Posterior cingulate gyrus (tissue), 11 donors: Measurements from ENCODE around the gene P4HA3.

Experiments
- DNase-seq, 10 donors: peaks; one replicate each; pipeline versions ENCODE4 v3.0.0 to v3.0.0-alpha.2; 2020 to 2021; ENCODE audit warnings: mixed read lengths in 3 of 10
- intact Hi-C: fragments of 100-400 bp; cut with DNase I; formaldehyde crosslinking; loops from one replicate; pipeline ENCODE4 v1.15.1; 2023

The P4HA3 gene

DNA sequence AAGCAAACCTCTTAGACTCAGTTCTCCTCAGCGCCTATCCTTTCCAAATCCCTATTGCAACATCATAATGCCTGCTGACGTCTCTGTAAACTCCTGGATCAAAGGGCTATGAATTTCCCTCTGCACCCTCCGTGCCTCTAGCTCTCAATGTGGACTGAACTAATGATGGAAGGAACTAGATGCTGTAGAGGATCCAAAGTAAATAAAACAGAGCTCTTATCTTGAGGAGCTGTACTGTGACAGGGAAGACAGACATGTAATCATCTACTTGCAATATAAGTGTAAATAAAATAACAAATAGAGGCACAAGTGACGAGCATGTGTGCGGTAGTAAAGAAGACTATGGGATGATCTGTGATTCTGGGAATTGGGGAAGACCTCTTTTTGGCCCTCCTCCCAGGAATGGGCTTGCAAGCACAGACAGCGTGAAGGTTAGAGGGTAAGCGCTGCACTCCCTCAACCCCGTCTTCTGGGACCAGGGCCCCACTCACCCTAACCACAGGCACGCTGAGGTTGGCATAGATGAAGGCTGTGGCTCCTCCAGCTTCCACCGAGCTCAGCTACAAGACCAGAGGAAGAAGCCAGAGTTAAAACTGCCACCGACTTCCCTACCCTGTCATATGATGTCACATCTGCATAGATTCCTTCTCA is 42.2 kb downstream of the P4HA3 start:
- intact Hi-C loops = no loop called here
- no peak for DNase-seq

DNA sequence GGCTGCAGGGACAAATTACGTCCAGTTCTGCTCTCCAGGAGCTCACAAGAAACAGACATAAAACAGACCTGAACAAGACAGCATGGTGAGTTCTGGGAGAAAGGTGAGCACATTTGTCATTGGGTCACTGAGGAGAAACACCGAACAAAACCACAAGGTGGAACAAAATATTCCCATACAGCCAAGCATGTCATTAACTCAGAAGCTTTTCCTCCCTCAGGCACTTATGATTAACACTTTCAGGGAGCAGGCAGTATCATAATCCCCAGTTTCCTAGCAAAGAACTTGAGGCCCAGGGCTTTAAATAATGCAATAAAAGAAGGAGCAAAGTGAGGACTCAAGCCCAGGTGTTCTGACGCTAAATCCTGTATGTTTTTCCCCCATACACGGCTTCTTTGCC is 43.0 kb downstream of the P4HA3 start:
- intact Hi-C loops = no loop called here
- no peak for DNase-seq

DNA sequence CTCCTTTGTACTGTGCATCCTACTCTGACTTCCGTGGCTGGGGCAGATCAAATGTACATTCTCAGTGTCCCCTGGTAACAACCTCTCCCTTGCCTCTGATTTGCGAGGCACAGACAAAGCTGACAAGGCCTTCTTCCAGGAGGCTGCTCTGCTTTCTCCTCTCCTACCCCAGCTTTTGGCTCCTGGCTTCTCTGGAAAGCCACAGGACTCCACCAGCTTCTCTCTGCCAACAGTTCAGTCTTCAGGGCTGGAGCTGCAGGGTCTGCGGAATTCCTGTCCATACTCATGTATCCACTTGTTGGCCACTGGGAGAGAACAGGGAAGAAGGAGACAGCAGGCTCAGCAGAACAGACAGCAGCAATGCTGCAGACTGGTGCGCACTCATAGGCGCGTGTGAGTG is 44.4 kb downstream of the P4HA3 start:
- intact Hi-C loops = no loop called here

DNA sequence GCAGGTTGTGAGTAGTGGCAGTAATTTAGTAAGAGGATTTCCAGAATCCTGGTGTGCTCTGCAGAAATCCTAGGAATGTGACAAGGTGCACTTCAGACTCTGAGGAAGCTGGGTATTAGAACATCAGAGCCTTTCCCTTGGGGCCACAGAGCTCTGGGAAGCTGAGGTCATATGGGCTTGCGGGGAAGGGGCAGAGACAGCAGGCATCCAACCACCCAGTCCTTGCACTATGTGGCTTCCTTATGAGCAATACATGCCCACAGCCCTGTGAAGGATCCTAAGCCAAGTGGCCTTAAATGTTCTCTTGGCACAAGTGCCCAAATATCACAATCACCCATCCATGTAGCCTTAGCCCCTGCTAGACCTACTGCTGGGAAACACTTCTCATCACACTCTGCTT is 46.2 kb downstream of the P4HA3 start:
- no peak for DNase-seq
- intact Hi-C loops = no loop called here

More for the DNA sequence above, 44.4 kb downstream of the P4HA3 start:
- no peak for DNase-seq

DNA sequence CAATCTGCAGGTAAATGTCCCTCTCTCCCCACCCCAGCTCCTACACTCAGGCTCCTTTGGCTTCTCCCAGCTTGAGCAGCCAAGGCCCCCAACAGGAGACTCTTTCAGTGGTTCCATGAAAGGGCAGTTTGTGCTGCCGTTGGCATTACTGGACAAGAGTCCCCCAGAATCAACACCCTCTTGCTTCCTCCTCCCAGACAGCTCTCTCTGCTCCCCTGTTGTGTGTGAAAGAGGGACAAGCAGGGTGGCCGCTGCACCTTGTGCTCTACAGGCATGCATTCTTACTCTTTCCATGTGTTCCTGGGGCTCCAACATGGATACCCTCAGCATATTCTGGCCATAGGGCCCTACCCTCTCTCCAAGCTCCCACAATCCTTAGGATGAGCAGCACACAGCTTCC is 48.7 kb downstream of the P4HA3 start:
- intact Hi-C loops = no loop called here
- DNase-seq = no peak

DNA sequence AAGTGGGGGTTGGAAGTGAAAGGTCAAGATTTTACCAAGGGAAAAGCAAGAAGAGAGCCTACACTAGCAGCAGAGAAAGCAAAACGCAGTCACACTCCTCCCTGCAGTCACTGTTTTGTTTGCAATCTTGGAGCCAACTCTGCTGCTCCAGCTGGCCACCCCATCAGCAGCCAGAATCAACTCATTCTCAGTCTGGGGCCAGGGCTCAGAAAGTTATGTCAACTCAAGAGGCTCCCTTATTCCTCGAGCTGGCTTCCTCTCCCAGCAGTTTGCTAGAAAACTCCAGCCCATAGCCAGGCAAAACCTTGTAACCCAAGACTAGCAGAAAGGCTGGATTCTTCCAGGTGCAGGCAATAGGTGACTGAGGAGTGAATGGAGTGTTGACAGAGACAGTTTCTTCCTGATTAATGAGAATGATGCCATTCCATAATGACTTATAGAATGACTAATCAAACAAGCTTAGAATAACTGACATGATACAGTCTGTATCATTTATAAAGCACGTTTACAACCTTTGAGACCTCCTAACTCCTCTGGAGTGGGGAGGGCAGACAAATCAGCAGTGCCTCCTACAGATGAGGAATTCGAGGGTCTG is 53.4 kb downstream of the P4HA3 start:
- peak in 1 of 10 donors; percentile 16 for DNase-seq
- intact Hi-C loops = no loop called here

DNA sequence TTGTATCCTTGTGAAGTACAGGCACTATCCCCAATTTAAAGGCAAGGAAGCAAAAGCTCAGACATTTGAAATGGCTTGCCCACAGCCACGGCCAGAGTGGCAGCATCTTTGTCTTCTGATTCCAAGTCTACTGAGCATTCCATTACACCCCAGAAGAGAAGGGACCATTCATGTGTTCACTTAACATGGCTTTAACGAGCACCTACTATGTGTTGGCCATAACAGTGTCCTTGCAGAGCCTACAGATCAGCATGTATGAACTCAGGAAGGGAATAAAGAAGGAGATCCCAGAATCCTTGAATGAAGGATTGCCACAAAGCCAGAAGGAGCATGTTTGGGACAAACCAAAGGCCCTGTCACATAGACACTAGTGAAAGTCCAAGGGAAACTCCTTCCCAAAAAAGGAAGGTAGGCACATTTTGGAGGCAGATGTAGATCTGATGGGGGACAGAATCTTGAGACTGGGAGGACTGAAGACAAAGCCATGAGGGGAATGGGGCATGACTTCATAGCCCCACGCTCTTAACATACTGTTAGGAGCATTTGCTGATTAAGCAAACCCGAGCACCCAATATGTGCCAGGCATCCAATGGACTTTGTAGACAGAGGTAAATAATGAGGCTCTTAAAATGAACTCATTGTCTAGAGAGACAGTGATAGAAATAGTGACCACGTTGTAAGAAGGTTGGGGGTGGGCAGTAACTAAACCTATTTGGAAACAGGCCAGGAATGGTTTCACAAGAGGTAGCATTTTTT is 54.9 kb downstream of the P4HA3 start:
- intact Hi-C loops = no loop called here
- DNase-seq = no peak

DNA sequence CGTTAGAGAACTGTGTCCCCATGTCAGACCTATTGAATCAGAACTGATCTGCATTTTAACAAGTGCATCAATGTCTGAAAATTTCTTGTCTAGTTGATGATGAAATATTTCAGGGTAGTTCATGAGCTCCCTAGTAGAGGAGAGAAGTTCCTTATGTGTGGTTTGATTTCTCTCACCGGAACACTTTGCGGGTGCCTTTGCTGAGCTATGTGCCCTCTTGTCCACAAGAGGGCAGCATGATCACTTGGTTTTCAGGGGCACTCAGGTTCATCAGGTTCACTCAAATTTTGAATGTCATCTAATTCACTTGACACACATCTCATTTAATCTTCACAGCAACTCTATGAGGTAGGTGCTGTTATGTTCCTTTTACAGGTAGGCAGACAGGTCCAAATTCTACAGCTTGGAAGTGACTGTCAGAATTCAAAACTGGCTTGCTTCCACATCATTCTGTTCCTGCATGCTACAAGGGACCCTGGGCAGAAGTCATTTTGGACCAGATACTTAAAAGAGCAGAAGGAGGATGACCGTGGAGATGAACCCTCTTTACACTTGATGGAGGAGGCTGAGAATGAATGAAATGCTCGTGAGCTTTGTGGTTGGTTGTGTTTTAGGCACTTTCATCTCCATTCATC is 55.6 kb downstream of the P4HA3 start:
- intact Hi-C loops = loop anchor here (2.0 kb wide), 1 partner anchor 193 kb away; no protein-coding TSS in a partner anchor
- peak in 7 of 10 donors; percentile 14 to 91 (median 46) for DNase-seq

DNA sequence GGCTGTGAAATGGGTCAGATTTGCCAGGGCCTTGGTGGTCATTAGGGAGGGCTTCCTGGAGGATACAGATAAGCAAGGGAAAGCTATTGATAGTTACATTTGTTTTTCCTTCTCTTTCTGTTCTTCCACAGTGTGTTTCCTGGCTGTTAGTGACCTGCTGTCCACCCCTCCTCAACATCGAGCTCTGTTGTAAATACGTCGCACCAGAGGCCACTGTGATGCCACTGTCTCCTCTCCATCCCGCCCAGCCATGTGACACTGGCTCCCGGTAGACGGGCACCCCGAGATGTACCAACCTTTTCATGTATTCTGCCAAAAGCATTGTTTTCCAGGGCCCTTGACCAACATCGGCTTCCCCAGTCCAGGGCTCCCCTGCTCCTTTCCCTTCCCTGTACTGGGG is 58.1 kb downstream of the P4HA3 start:
- DNase-seq = no peak
- intact Hi-C loops = no loop called here

DNA sequence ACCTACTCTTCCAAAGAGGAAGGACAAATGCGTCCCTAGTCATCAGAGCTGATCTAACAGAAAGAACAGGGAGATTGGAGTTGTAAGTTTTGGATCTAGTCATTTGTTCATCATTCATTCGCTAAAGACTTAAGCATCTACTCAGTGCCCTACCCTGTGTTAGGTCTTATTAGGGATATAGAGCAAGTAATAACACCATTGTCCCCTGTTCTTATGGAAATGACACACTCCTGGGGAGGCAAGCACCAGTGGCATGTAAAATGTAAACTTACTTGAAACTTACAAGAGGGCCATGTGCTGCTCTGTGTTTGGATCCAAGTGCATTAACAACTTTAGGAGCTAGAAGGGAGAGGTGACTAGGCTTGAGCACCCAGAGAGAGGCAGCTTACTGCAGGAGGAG is 61.9 kb downstream of the P4HA3 start:
- intact Hi-C loops = no loop called here
- no peak for DNase-seq

DNA sequence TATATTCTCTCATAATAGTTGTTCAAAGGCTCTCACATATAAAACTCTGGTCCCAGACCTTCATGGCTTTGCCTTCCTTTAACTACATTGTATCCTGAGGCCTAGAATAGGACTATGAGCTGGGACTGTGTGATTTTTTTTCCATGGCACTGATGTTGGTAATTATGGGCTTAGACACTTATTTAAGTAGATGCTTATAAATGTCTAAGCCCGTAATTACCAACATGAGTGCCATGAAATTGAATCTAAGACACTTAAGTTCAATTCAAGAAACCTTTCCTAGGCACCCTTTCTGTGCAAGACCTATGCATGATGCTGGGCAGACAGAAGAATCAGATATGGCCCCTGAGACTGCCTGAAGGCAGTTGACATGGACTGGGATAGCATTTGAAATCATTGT is 63.0 kb downstream of the P4HA3 start:
- no peak for DNase-seq
- intact Hi-C loops = no loop called here

DNA sequence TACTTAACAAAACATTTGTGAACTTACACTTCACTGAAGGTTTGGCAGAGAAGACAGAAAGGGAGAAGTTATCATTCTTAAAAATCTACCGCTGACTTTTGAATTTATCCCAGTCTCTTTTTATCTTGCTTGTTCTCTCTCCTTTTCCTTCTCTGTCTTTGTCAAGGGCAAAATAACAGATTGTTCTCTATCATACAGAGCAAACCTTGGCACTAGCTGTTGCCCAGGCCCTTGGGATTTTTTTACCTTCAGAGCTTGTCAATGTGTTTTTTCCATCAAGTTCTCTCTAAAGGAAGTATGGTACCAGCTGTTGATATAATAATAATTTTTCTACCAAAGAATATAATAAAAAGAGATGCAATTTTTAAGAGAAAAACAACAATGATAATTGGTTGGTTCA is 73.2 kb downstream of the P4HA3 start:
- intact Hi-C loops = no loop called here
- no peak for DNase-seq

DNA sequence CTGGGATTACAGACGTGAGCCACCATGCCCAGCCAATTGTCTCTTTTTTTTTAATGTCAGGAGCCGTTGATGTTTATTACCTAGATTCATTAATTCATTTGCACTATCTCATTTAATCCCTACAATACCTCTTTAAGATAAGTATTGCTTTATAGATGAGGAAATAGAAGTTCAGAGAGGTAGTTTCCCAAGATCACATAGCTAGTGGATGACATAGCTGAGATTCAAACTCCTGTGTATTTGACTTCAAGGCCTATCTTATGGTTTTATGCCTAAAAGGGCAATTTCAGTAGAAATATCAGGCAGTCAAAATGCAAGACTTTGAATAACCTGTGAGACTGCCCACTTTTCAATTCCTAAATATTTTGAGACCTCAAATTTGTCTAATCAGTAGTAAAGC is 73.9 kb downstream of the P4HA3 start:
- DNase-seq = no peak
- intact Hi-C loops = no loop called here

DNA sequence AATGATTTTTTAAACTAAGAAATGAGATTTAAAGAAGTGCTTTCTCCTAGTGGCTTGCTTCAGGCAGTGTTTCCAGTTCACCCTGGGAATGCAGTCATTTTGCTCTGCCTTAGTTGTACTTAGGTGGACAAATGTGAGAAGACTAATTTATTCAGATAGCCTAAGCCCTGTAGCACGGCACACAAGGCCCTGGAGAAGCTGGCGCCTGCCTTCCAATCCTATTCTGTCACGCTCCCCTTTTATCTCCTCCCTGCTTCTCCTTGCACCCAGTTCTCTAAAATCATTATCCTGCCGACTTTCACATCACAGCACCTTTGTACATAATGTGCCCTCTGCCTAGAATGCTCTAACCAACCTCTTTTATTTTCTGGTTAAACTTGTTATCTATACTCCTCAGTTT is 76.3 kb downstream of the P4HA3 start:
- intact Hi-C loops = no loop called here
- no peak for DNase-seq

DNA sequence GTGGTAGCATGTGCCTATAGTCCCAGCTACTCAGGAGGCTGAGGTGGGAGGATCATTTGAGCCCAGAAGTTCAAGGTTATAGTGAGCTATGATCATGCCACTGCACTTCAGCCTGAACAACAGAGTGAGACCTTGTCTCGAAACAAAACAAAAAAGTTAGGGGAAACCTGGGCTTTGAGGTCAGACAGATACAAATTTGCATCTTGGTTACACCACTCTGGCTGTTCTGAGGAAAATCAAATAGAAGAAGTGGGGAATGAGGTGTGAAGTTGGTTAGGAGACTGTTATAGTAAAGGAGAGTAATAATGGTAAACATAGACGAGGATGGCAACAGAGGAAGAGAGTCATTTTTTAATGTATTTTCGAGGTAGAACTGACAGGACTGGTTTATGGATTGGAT is 77.8 kb downstream of the P4HA3 start:
- no peak for DNase-seq
- intact Hi-C loops = no loop called here

DNA sequence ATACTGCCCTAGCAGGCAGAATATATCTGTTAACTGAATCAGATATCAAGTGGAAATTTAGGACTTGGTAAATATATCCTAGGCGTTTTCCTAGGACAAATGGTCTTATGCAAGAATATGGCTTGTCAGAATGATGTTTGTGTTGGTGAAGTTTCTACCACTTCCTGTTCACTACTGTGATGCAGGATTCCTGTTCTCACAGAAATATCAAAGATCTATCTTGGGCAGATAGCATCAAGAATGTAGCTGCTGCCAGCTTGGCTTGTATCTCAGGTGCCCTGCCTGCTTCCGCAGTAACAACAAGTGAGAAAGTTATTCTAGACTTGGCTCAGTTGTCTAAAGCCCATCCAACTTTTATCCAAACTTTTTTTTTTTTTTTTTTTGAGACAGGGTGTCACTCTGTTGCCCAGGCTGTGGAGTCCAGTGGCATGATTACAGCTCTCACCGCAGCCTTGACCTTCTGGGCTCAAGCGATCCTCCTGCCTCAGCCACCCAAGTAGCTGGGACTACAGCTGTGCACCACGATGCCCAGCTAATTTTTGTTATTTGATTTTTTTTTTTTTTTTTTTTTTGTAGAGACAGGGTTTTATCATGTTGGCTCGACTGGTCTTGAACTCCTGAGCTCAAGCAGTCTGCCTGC is 79.0 kb downstream of the P4HA3 start:
- DNase-seq = peak in 2 of 10 donors; percentile 26 to 29
- intact Hi-C loops = no loop called here

DNA sequence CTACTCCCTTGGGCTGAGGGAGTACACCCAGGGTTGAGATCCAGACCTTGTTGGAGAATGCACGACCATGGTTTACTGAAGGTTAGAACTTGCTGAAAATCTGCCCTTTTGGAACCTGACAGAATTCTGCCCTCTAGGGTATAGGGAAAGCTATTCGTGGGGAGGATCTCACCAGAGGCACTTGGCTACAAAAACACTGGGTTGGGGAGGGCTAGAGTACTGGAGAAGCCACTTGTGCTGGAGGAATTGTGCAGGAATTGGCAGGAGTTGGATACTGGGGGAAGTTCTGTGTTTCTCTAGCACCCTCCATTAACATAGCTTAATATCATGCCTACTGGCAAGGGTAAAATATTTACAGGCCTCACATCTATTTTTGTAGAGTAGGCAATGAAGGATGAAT is 84.5 kb downstream of the P4HA3 start:
- no peak for DNase-seq
- intact Hi-C loops = no loop called here

DNA sequence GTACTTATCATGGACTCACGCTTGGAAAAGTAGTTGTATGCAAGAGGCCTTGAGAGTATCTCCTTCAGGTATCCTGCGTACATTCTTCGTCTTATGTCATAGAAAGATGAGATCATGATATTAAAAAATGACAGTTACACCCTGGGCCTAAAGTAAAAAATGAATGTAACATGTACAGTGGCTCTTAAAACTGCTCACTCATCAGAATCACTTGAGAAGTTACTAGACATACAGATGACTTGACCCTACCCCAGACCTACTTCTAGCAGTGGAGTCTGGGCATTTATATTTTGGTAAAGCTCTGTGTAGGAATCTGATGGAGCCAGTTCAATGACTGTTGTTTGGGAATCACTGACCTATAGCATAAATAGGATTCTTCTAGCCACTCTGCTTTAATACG is 85.9 kb downstream of the P4HA3 start:
- intact Hi-C loops = no loop called here
- no peak for DNase-seq

DNA sequence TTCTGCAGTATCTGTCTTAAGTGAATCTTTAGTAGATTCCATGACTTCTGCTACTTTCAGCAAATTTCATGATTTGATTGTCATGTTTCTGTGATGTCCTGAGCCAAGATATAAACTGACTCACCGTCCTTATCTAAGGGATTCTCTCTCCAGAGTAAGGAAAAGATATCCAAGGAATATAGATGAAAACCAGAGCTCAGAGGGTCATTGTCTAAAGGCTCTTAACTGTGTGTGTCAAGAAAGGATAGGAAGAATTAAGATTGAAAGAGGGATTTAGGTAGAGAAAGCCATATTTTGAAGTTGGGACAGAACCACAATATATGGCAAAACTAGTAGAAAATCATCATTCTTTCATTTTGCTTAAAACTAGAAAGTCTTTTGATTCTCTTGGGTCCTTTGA is 89.6 kb downstream of the P4HA3 start:
- DNase-seq = no peak
- intact Hi-C loops = no loop called here

DNA sequence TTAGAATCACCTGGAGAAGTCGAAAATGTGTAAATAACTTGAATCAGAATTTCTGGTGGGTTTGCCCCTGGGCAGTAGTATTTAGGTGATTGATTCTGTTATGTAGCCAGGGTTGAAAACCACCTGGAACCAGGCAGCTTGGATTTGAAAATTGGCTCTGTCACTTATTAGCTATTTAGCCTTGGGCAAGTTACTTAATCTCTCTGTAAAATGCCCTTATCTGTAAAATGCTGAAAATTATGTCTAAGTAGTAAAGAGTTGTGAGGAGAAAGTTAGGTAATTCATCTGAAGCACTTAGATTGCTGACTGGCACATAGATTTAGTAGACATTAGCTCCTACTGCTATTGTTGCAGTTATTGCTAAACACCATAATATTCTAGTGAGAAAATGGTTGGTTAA is 91.1 kb downstream of the P4HA3 start:
- DNase-seq = no peak
- intact Hi-C loops = no loop called here
